Pulmonary artery endothelial cell (primary cell): Measurements from ENCODE around the gene ASIC2. TPM values are rescaled to one million over a fixed set of nuclear protein-coding genes. Genes with fewer than 3 reads are reported as not detected.

ENCODE experiments used
- DNase-seq: peaks from one replicate; pipeline ENCODE4 v3.0.0-alpha.2; 2011; ENCODE audit warnings: low read depth, low spot score
- total RNA-seq: library from RNA; depleted of rRNA; stranded (reverse); fragments of >200 nt; gene quantifications from 2 replicates; pipeline ENCODE4 v1.2.3, GENCODE V29; 2014

Gene ASIC2
- total RNA-seq = under 0.01 and 0.04 TPM in 2 replicates

- no peak for DNase-seq
These were observed at the start of gene ASIC2 for GRCh38 chr17:33292981-33293867. Gene ASIC2, minus strand, starts transcription at chr17:33293295.

- DNase-seq = no peak
These were observed 48.9 kb upstream of the ASIC2 start for GRCh38 chr17:33342025-33342424.

- no peak for DNase-seq
These were observed 45.1 kb upstream of the ASIC2 start for GRCh38 chr17:33338242-33338641.

GRCh38 chr17:33335491-33336173 lies 42.5 kb upstream of the ASIC2 start:
- no peak for DNase-seq

GRCh38 chr17:33334703-33335102 lies 41.6 kb upstream of the ASIC2 start:
- DNase-seq = no peak

- DNase-seq = no peak
These were observed 37.8 kb upstream of the ASIC2 start for GRCh38 chr17:33330877-33331276.

GRCh38 chr17:33328129-33328528 lies 35.0 kb upstream of the ASIC2 start:
- no peak for DNase-seq

GRCh38 chr17:33324736-33325135 lies 31.6 kb upstream of the ASIC2 start:
- no peak for DNase-seq

- no peak for DNase-seq
These were observed 29.0 kb upstream of the ASIC2 start for GRCh38 chr17:33322063-33322462.

- DNase-seq = no peak
These were observed 25.1 kb upstream of the ASIC2 start for GRCh38 chr17:33318241-33318640.

GRCh38 chr17:33316746-33317145 lies 23.7 kb upstream of the ASIC2 start:
- DNase-seq = no peak

- DNase-seq = no peak
These were observed 17.2 kb upstream of the ASIC2 start for GRCh38 chr17:33310296-33310695.

GRCh38 chr17:33303254-33303653 lies 10.2 kb upstream of the ASIC2 start:
- DNase-seq = no peak

GRCh38 chr17:33302394-33302793 lies 9.3 kb upstream of the ASIC2 start:
- no peak for DNase-seq

GRCh38 chr17:33300241-33300640 lies 7.1 kb upstream of the ASIC2 start:
- no peak for DNase-seq

- DNase-seq = no peak
These were observed 6.0 kb upstream of the ASIC2 start for GRCh38 chr17:33299115-33299514.

- no peak for DNase-seq
These were observed 4.5 kb upstream of the ASIC2 start for GRCh38 chr17:33297643-33298042.

- no peak for DNase-seq
These were observed 1.9 kb upstream of the ASIC2 start for GRCh38 chr17:33294994-33295393.

GRCh38 chr17:33292201-33292980 lies 704 bp downstream of the ASIC2 start:
- DNase-seq = no peak

GRCh38 chr17:33291248-33292200 lies 1.6 kb downstream of the ASIC2 start:
- DNase-seq = no peak

GRCh38 chr17:33290253-33290652 lies 2.8 kb downstream of the ASIC2 start:
- no peak for DNase-seq
